Activated CD4-positive, CD25-positive, alpha-beta regulatory T cell treated with anti-CD3 and anti-CD28 coated beads, Interleukin-2, amount 50 U/mL, for 72 hours (primary cell): Measurements from ENCODE around the gene FANCG.
A peak's percentile ranks its signal among the peaks of the same experiment; 100 is the strongest.

ENCODE experiments used
- DNase-seq: peaks from one replicate; pipeline ENCODE4 v3.0.0; 2021

Gene FANCG

DNA sequence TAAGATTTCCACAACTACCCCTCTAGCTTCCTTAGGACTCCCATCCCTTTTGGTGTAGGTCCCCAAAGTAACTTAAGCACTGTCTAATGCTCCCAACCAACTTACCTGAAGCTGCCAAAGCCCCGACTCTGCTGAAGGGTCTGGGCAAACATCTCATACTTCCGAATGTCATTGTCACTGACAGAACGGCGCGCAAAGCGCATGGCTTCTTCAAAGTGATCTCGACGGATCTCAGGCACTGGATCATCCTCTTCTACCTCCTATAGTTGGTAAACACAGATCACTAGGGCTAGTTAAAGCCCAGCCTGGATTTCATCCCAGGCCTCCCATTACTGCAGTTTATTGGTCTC, 22.5 kb downstream of the FANCG start:
- DNase-seq: no peak

DNA sequence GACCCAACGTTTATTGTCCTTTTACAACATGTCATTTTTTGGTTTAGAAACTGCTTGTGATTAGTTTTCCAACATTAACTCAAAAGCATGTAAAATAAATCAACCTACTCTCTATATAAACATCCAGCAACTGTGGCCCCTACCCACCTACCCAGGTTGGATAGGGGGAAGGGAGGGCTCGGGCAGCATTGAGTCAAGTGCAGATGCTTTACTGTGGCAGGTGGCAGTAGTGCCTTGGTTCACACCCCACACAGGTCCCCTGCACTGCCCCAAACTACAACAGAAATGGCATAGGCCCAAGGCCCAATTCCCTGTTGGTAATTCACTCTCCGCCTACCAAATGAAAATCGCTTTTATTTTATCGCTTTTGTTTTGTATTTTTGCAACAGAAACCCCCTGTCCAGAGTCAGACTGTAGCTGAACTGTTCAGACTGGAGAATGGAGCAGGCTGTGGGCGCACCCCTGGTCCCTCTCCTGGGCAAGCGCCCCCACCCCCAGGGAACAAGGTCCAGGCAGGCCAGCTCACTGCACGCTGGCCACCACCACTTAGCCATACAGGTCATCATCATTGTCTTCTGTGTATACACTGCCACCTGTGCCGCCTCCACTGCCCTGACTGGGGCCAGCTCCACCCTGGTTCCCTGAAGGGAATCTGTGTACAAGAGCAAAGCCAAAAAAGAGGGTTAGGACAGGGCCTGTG, 23.0 kb downstream of the FANCG start:
- no peak for DNase-seq

DNA sequence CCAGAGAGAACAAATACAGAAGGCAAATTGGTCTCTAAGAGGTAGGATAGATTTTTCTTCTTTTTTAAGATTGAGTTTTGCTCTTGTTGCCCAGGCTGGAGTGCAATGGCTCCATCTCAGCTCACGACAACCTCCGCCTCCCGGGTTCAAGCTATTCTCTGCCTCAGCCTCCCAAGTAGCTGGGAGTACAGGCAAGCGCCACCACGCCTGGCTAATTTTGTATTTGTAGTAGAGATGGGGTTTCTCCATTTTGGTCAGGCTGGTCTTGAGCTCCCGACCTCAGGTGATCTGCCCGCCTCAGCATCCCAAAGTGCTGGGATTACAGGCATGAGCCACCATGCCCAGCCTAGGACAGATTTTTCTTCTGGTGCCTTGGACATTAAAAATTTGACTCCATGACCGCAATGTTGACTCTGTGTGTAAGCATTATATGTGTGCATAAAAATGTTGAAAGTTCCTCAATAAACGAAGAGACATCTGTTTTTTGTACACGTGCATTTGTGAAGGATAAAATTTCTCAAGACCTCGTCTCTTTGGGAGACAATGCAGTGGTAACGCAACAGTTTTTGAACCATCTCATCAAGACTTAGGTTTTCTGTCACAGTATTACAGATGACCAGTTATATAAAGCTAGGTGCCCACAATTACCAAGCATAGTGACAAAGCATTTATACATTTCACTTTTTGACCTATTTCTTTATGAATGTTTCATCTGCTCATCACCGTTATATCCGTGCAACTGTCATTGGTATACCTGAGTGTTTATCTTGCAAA, 24.7 kb downstream of the FANCG start:
- no peak for DNase-seq

DNA sequence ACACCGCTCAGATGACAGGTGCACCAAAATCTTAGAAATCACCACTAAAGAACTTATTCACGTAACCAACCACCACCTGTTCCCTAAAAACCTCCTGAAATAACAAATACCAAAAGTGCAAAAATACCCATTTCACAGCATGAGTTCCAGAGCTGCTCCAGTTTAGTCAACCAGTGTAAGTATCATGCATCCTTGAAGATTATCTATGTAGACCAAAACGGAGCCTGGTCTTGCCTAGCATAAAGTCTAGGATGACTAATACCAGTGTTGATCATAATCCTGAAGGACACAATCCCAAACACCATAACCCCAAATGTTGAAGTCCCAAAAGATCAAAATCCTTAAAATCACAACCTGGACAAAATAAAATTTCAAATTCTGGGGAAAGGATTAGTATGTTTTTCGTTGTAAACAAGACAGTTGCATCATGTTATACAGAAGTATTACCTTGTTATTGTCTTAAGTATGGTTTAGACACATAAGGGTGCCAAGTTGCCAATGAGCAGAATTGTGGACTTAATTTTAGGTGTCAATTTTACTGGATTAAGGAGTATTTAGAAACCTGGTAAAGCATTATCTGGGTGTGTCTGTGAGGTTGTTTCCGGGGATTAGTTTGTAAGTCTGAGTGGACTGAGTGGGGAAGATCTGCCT, 25.4 kb downstream of the FANCG start:
- no peak for DNase-seq

DNA sequence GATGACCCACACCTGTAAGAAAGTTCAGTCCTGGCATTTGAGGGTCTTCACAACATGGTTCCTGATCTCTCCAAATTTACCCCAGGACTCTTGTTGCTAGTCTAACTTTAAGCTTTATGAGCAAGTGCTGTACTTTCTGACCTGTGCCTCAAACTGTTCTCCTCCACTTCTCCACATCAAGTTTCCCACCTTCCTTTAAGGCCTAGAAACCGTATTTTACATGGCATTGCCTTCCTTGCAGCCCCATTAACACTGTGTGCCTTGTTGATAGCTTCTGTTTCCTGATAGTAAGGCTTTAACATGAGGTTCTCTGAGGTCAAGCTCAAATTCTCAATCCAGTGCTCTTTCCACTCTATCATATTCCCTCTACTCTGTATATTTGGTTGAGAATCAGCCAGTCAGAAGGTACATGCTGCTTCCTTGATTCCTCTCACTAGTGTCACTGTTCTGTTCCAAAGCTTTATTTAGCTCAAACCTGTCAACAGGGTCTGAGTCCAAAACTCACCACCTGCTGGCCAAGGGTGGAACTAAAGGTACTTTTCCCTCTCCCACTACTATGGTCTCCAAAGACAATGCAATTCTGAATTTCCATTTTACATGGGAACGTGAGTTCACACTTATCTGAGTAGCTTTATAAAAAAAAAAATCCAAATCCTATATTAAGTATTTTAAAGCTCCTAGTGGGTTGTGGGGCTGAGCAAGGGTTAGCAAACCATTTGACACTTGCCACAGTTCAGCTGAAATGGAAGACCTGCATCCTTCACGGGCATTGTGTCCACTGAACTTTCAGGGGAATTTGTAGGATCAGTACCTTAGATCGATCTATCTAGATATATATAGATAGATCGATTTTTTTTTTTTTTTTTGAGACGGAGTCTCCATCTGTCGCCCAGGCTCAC, 28.4 kb downstream of the FANCG start:
- no peak for DNase-seq

DNA sequence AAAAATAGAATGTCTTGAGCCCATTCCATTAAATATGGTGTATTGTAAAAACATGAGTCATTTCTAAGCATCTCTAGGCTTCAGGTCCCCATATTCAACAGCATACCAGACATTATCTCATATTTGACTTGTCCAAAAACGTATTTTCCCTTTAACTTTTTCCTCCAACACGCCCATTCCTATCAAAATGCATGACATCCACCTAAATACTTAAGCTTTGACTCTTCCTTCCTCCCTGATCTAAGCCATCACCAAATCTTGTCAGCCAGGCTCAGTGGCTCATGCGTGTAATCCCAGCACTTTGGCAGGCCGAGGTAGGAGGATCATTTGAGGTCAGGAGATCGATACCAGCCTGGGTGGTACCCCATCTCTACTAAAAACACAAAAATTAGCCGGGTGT, 31.2 kb downstream of the FANCG start:
- DNase-seq: no peak

DNA sequence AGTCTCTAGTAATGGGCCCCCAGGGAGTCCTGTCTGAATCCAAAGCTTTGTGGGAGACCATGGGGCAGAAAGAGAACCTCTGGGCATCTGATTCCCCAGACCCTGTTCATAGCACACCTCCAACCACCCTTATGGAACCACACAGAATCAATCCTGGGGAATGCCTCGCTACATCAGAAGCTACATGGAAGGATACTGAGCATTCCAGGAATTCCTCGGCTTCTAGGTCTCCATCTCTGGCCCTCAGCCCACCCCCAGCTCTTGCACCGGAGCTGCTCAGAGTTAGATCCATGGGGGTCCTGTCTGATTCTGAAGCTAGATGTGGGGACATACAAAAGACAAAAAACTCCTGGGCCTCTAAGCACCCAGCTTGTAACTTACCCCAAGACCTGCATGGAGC, 35.7 kb downstream of the FANCG start:
- DNase-seq: no peak

DNA sequence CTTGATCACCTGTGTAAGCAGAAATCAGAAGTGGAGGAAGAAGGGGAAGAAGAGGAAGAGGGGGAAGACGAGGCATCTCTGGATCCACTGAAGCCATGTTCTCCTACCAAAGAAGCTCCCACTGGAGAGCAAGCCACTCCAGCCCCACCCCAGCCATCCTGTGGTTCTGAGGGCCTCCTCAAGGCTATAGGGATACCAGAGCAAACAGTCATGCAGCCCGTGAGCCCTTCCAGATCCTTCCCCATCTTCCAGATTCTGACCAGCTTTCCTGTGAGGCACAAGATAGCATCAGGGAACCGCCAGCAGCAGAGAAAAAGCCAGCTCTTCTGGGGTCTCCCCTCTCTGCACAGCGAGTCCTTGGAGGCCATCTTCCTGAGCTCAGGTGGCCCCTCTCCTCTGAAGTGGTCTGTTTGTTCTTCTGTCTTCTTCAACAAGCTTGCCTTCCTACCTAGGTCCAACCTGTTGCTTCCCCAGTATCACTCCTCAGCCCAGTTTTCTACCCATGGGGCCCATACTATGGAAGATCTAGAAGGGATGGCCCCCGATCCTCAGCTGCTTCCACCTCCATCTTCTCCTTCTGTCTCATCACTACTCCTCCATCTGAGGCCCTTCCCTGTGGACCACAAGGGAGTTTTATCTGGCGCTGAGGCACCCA, 36.7 kb downstream of the FANCG start:
- DNase-seq: no peak

DNA sequence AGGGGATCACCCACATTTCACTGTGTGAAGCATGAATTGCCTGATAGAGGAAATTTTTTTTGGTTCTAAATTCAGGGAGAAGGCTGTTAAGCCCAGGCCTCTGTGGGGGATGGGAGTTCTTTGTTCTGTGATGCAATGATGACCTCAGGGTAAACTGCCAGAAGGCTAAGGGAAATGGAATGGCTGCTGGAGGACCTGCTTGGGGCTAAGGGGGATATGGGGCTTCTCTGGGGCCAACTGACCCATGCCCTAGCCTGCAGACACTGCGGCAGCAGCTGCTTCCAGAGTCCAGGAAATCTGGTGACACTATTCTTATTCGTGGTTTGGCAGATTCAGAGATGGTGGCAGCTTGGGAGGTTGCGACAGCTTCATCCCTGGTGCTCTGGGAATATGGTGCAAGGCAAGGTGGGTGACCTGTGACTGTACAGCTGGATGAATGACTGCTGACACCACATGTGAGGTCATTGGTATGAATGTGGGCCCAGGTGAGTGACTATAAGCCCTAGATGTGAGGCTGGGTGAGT, 37.6 kb downstream of the FANCG start:
- DNase-seq: no peak

DNA sequence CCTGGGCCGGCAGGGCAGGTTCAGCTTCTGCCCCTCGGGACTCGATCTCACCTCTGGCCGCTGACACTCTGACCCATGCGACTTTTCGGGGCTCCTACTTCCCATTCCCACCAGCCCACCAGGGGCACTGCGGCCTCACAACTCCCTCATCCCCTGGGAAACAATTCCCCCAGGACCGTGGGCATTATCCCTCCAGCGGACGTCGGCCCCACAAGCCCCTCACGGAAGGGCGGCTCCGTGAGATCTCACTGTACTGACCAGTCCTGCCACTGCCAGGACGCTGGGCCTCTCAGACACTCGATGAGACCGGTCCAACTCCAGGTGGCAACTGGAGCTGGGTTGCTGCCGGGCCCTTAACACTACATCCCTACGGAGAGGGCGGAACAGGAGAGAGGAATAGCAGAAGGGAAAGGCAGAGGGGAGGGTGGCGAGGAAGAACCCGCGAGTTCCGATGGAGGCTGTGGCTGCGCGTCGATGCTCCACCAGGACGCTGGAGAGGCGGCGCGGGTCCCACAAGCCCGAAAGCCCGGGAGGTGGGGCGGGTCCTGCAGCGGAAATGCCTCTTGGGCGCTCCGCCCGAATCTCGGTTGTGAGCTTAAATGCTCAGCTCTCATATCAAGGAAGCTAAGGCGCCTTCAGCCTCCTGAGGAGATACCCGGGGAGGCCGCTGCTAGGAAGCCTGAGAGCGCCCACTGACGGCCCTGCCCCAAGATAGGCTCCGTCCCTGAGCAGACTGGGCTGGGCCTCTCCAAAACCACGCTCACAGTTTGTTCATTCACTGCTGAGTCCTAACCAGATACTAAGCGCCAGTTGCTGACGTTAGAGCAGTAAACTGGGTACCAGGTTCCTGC, 43.7 kb downstream of the FANCG start:
- DNase-seq: peak; percentile 38

DNA sequence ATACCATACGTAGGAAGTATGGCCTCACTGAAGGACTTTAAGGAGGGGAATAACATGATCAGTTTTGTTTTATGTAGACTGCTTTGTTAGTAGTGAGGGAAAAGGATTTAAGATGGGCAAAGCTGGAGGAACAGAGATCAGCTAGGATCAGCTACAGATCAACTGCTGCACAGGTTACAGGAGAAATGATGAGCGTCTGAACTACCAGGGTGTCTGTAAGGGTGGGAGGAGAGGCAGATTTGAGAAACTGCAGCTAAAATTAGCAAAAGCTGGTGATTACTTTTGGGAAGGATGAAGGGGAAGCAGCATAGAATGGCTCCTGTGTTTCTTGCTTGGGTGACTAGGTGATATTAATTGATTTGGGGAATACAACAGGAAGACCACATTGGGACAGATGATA, 46.6 kb downstream of the FANCG start:
- no peak for DNase-seq

DNA sequence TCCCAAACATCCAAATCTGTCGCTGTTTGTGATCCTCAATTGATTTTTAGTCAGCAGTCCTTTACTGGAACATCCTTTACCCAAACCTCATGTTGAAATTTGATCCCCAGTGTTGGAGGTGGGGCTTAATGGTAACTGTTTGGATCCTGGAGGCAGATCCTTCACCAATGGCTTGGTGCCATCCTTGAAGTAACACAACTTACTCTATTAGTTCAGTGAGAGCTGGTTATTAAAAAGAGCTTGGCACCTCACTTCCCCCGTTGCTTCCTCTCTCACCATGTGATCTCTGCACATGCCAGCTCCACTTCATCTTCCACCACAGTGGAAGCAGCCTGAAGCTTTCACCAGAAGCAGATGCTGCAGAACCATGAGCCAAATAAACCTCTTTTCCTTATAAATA, 49.9 kb downstream of the FANCG start:
- DNase-seq: no peak

DNA sequence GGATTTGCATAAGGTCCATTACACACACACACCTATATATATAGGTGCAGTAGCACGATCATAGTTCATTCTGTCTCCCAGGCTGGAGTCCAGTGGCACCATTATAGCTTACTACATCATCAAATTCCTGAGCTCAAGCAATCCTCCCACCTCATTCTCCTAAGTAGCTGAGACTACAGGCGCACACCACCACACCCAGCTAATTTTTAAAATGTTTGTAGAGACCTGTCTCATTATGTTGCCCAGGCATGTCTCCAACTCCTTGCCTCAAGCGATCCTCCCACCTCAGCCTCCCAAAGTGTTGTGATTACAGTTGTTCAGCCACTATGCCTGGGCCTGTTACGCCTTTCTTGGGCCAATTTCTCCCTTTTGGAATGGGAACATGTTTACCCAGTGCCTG, 50.5 kb downstream of the FANCG start:
- DNase-seq: no peak

DNA sequence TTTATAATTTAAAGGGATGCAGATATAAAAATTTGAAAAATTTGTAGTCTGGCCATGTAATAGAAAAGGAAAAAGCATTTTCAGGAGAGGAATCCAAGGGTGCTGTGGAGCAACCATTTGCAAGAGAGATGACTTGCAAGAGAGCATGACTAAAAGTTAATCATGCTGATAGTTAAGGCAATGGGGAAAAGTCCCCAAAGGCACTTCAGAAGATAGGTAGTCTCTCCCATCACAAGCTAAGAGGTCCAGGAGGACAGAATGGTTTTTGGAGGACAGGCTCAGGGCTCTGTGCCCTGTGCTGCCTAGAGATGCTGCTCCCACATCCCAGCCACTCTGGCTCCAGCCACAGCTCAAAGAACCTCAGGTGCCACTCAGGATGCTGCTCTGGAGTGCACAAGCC, 51.4 kb downstream of the FANCG start:
- DNase-seq: no peak

DNA sequence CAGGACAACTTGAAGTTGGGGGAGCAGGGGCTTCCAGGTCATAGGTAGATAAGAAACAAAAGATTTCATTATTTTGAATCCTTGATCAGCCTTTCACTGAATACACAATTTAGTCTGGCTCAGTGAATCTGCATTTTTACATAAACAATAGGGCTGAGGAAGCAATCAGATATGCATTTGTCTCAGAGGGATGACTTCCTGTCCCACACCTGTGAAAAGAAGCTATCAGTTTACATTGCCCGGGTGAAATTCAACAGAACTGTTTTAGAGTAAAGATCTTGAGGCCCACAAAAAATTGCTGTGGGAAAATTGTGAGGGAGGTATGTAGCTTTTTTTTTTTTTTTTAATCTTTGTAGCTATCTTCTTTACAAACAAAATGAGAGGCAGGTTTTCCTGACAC, 51.9 kb downstream of the FANCG start:
- DNase-seq: no peak

DNA sequence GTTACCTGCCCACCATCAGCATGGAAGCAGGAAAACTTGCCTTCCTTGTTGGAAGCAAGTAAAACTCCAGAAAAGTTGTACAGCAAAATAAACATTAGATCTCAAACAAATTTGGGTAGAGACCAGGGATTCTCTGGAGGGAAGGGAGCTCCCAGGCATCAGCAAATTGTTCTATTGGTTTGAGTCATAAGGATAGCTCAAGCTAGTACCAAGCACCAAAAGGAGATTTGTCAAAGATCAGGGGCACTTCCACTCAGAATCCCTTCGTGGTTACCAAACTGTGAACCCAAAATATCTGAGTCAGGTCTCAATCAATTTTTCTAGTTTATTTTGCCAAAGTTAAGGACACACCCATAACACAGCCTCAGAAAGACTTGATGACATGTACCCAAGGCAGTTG, 52.4 kb downstream of the FANCG start:
- no peak for DNase-seq

DNA sequence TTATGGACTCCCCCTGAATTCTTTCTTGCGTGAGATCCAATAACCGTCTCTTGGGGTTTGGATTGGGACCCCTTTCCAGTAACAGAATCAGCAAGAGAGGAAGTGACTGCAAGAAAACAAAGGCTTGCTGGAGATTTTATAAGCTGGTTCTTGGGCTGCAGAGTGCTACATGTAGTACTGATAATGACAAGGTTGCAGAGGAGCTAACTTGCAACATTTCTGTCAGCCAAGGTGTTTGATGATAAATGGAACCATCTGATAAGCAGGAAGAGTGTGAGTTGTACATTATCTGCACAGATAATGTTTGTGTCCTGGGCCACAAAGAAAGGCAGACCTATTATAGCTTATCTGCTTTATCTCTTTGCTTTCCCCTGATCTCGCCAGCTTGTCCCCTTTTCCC, 53.1 kb downstream of the FANCG start:
- DNase-seq: no peak
